K562 (cell line): ENCODE data around the gene KRT83. TPM values are rescaled to one million over a fixed set of nuclear protein-coding genes. Genes with fewer than 3 reads are reported as not detected.

Experiments
- ATAC-seq: fragments of 200-7000 bp; cut with Tn5 transposase; 3 replicates; pipeline ENCODE4 v1.9.1; 2020; ENCODE audit warnings: moderate library complexity
- BruUV-seq: library from RNA; stranded (reverse); fragments of 400-500 nt; replicated peaks from 2 replicates; lab custom pipeline; 2021; lab: Mats Ljungman, UMichigan
- CTCF ChIA-PET: fragments of 300-600 bp; formaldehyde crosslinking; extraction: SDS; loops from one replicate; lab custom pipeline; 2021; ENCODE audit warnings: low intra/inter-chr PET ratio; lab: Yijun Ruan, JAX
- POLR2A ChIA-PET: fragments of 300-600, 350-650 bp; sonication (Branson Sonifier 250); formaldehyde crosslinking; extraction: SDS; loops from one replicate; lab custom pipeline; 2021; ENCODE audit warnings: antibody characterized with exemption, inconsistent platforms; lab: Yijun Ruan, JAX
- DNase-seq, 4 experiments: peaks; one replicate each; pipeline versions ENCODE4 v3.0.0 to v3.0.0-alpha.2; 2011 to 2018; ENCODE audit warnings: low spot score in 3 of 4, mixed read lengths in 3 of 4; ENCODE audit errors: extremely low read depth in 1 of 4
- FAIRE-seq: peaks from 2 replicates; lab custom pipeline; 2011; peaks lifted over from hg19 to GRCh38; lab: Jason Lieb, UNC
- H2AFZ ChIP-seq: 2 replicates; pipeline ENCODE4 v1.6.0; 2011; ENCODE audit warnings: low read depth, low read length, control low read depth, inconsistent platforms
- H3K27ac ChIP-seq: fragments of 200-600 bp; 3 replicates; pipeline ENCODE4 v1.8.0; 2011; ENCODE audit warnings: low read depth, mild to moderate bottlenecking, control low read depth, inconsistent platforms, low read length, moderate library complexity, mixed read lengths; ENCODE audit errors: extremely low read depth
- H3K27me3 ChIP-seq, 2 experiments: fragments of 300-600 bp in 1 of 2; 2 replicates in 1 of 2; 3 replicates in 1 of 2; pipeline versions ENCODE4 v1.6.0 to v1.8.0; 2011; ENCODE audit warnings: inconsistent platforms in 2 of 2, low read length in 2 of 2, mild to moderate bottlenecking in 1 of 2, mixed read lengths in 1 of 2, moderate library complexity in 1 of 2; ENCODE audit not compliant: control insufficient read depth in 2 of 2, insufficient read depth in 2 of 2
- H3K36me3 ChIP-seq: fragments of 300-600 bp; 3 replicates; pipeline ENCODE4 v1.8.0; 2011; ENCODE audit warnings: mild to moderate bottlenecking, low read length, inconsistent platforms; ENCODE audit not compliant: control insufficient read depth, insufficient read depth
- H3K4me1 ChIP-seq, 2 experiments: fragments of 200-600 bp in 1 of 2; replicated peaks in 1 of 2; 2 replicates in 1 of 2; 3 replicates in 1 of 2; pipeline versions ENCODE4 v1.5.1 to v1.8.0; 2011; ENCODE audit warnings: inconsistent platforms in 2 of 2, low read length in 2 of 2, mild to moderate bottlenecking in 1 of 2, mixed read lengths in 1 of 2, moderate library complexity in 1 of 2; ENCODE audit not compliant: control insufficient read depth in 2 of 2, insufficient read depth in 2 of 2
- H3K4me2 ChIP-seq: 2 replicates; pipeline ENCODE4 v1.6.1; 2011; ENCODE audit warnings: low read length, control low read depth, inconsistent platforms, mixed read lengths; ENCODE audit not compliant: insufficient read depth
- H3K4me3 ChIP-seq: fragments of 200-600 bp; sonication (generic), shearing (Covaris generic); 2 replicates; pipeline ENCODE4 v1.5.1; 2016; ENCODE audit warnings: control low read depth, inconsistent platforms
- H3K79me2 ChIP-seq: fragments of 200-600 bp; 3 replicates; pipeline ENCODE4 v1.8.0; 2011; ENCODE audit warnings: low read length, inconsistent platforms; ENCODE audit not compliant: control insufficient read depth, insufficient read depth
- H3K9ac ChIP-seq, 2 experiments: 2 replicates each; pipeline versions ENCODE4 v1.6.0 to v1.6.1; 2011; ENCODE audit warnings: low read depth in 2 of 2, low read length in 2 of 2, control low read depth in 1 of 2, inconsistent platforms in 1 of 2, mild to moderate bottlenecking in 1 of 2, mixed read lengths in 1 of 2; ENCODE audit not compliant: insufficient read depth in 1 of 2
- H3K9me1 ChIP-seq: one replicate; pipeline ENCODE4 v1.6.0; 2011; ENCODE audit warnings: inconsistent platforms, mild to moderate bottlenecking, low read length, moderate library complexity; ENCODE audit not compliant: control insufficient read depth, insufficient read depth
- H3K9me3 ChIP-seq: replicated peaks from 2 replicates; pipeline ENCODE4 v1.5.1; 2011; ENCODE audit warnings: low read depth, low read length, inconsistent platforms; ENCODE audit not compliant: control insufficient read depth, insufficient read depth
- H4K20me1 ChIP-seq: replicated peaks from 2 replicates; pipeline ENCODE4 v1.6.1; 2011; ENCODE audit warnings: low read length, inconsistent platforms, mixed read lengths; ENCODE audit not compliant: control insufficient read depth, insufficient read depth
- CSDE1 ChIP-seq, 2 experiments: fragments of 450-650 bp; IDR thresholded peaks; 2 replicates each; pipeline ENCODE4 v1.6.1; 2016; ENCODE audit warnings: mild to moderate bottlenecking in 1 of 2
- CUX1 ChIP-seq: fragments of 200-800 bp; sonication (Bioruptor generic); IDR thresholded peaks from 2 replicates; pipeline ENCODE4 v1.6.1; 2016; ENCODE audit warnings: missing genetic modification characterization, missing compliant biosample characterization
- FOS ChIP-seq: IDR thresholded peaks from 3 replicates; pipeline ENCODE4 v1.6.1; 2011; ENCODE audit not compliant: insufficient read length; ENCODE audit errors: extremely low read depth
- RBM14 ChIP-seq: fragments of 200-400 bp; formaldehyde crosslinking; IDR thresholded peaks from 2 replicates; pipeline ENCODE4 v1.6.1; 2018; ENCODE audit warnings: low read depth, mild to moderate bottlenecking, low read length, moderate library complexity, borderline replicate concordance; ENCODE audit not compliant: insufficient read depth
- TGIF2 ChIP-seq: sonication (generic); formaldehyde crosslinking; IDR thresholded peaks from 2 replicates; pipeline ENCODE4 v1.8.1; 2022; ENCODE audit warnings: mild to moderate bottlenecking, missing genetic modification reagents, moderate library complexity
- ZNF431 ChIP-seq: sonication (generic); formaldehyde crosslinking; IDR thresholded peaks from 2 replicates; pipeline ENCODE4 v1.8.0; 2022; ENCODE audit warnings: mild to moderate bottlenecking, missing genetic modification reagents
- ZNF707 ChIP-seq: fragments of 250-450 bp; sonication (Bioruptor Pico); conservative IDR thresholded peaks from 2 replicates; pipeline ENCODE4 v1.8.0; 2022; ENCODE audit warnings: inconsistent platforms, mild to moderate bottlenecking, moderate library complexity
- ZNF830 ChIP-seq: fragments of 250-450 bp; sonication (Bioruptor Pico); IDR thresholded peaks from 2 replicates; pipeline ENCODE4 v1.5.0; 2021; ENCODE audit warnings: mild to moderate bottlenecking
- WGBS: fragments of 100-300 bp; shearing (Covaris generic); methylation state at CpG from one replicate; pipeline ENCODE4 v1.1.6; 2016; ENCODE audit warnings: low coverage, mixed read lengths; ENCODE audit not compliant: insufficient coverage; ENCODE audit errors: missing lambda C conversion rate; 5-methylcytosine and 5-hydroxymethylcytosine counted together
- in situ Hi-C: fragments of 300-500 bp; cut with MboI; formaldehyde crosslinking; loops from 4 replicates; pipeline ENCODE4 v1.15.0; 2018; ENCODE audit warnings: inconsistent platforms, mixed read lengths
- intact Hi-C: fragments of 100-400 bp; cut with micrococcal nuclease; formaldehyde crosslinking; loops from 2 replicates; pipeline ENCODE4 v1.14.2; 2022
- polyA plus RNA-seq, 8 experiments: library from polyadenylated mRNA; depleted of rRNA in 4 of 8; stranded (reverse) in 5 of 8; unstranded in 3 of 8; fragments of >200 nt; fragmentation: Nextera tagmentation in 2 of 8; fragmentation: Illumina TruSeq in 1 of 8; extraction: Ambion mirVana in 2 of 8; extraction: Trizol in 1 of 8; gene quantifications; 2 replicates each; pipeline versions ENCODE4 v1.2.1 to v1.2.3, GENCODE V29; 2011 to 2014; ENCODE audit warnings: inconsistent platforms in 1 of 8, missing spikeins in 1 of 8
- total RNA-seq, 7 experiments: library from RNA; depleted of rRNA in 6 of 7; stranded (reverse); fragments of >200 nt in 6 of 7; fragmentation: Illumina TruSeq in 2 of 7; extraction: Trizol in 2 of 7; gene quantifications; 2 replicates each; pipeline versions ENCODE4 v1.2.1 to v1.2.3, GENCODE V29; 2011 to 2021; ENCODE audit warnings: low replicate concordance in 1 of 7

KRT83 gene
- total and polyA plus RNA-seq, 9 of the 15 experiments (the other 6 are each of a cell fraction or from before 2014, with no cell fraction given) = not detected

DNA sequence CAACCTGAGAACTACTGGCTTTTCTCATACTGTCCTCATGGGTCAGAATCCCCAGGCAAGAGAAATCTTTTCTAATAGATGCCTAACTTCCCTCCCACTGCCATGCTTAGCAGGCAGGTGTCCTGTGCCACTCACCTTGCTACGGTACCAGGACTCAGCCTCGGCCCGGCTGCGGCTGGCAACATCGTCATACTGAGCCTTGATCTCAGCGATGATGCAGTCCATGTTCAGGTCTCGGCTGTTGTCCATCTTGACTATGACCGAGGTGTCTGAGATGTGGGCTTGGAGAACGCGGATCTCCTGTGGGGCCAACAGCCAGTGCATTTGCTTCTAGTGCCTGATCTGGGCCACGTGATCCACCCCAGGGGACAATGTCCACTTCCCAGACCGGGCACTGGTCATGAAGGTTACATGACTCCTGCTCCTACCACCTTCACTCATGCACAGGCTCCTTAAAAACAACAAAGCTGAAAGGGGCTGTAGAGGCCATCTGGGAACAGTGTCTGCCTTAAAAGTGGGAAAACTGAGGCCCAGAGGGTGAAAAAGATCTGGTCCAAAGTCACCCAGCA is 42.0 kb upstream of the KRT83 start:
- H3K9me3 ChIP-seq = no peaks in the 10 kb centered on the region
- POLR2A ChIA-PET = interaction anchor here (0.8 kb wide), 1 partner anchor 49 kb away, joined by 3 read pairs; no protein-coding TSS in a partner anchor
- CTCF ChIA-PET = no interaction called here
- H3K9me1 ChIP-seq = no peaks in the 10 kb centered on the region
- no peak for TF ChIP-seq TGIF2 (CRISPR knock-in tag)
- TF ChIP-seq CSDE1 (IDR thresholded peaks at IDR 0.05) = no peak
- TF ChIP-seq FOS = no peak
- TF ChIP-seq RBM14 = no peak
- no peak for TF ChIP-seq ZNF707 (CRISPR knock-in tag)
- TF ChIP-seq CUX1 = no peak
- TF ChIP-seq ZNF830 = no peak
- TF ChIP-seq ZNF431 (CRISPR knock-in tag) = no peak
- H2AFZ ChIP-seq = no peak overlapping the region
- DNase-seq (no peak), ATAC-seq (no peak), FAIRE-seq (no peak)
- no TSS peak for BruUV-seq
- H4K20me1 ChIP-seq = peaks cover 5% of the 10 kb centered on the region; the same call in 1 of the 2 replicates
- H3K79me2 ChIP-seq = no peaks in the 10 kb centered on the region
- H3K27me3 ChIP-seq = peaks cover 23 to 63% of the 10 kb centered on the region in 2 experiments; a peak in 4 of 5 replicates
- WGBS = 1% methylated on average over 12 of the region's 12 CpGs
- H3K27ac ChIP-seq = no peak overlapping the region
- in situ Hi-C loops (no loop called here), intact Hi-C loops (loop anchor here (10.0 kb wide), 1 partner anchor 208 kb away; no protein-coding TSS in a partner anchor)
- H3K36me3 ChIP-seq = no peaks in the 10 kb centered on the region
- H3K9ac ChIP-seq = no peak overlapping the region
- no peaks in the 10 kb centered on the region for H3K4me1 ChIP-seq
- no peak overlapping the region for H3K4me2 ChIP-seq
- H3K4me3 ChIP-seq = no peak overlapping the region
